ENCODE measurements around the gene ANKRD44. TPM values are rescaled to one million over a fixed set of nuclear protein-coding genes. Genes with fewer than 3 reads are reported as not detected.

ANKRD44 gene
- total RNA-seq, 1 experiment from 2014 or later = 0.68 TPM

DNA sequence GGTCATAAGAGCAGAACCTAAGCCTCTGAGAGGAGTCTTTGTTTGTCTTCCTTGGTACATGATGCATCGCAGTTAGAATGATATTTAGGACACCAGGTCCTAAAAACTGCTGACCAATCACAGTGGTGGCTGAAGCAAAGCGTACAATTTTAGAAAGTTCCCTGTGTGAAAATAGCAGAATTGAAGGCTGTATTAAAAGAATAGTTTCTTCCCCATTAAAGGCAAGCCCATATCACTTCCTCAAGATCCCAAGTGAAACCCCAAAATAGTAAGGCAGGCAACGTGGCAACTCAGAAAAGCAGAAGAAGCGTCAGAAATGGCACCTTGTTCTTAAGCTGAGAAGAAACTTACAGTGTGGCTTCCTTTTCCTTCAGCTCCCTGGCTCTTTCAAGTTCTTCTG is 229.3 kb downstream of the ANKRD44 start:
- H3K27ac Mint-ChIP-seq = no peak overlapping the region
- H3K4me1 Mint-ChIP-seq = peaks cover 6% of the 10 kb centered on the region
- CTCF ChIA-PET = interaction anchor here (1.5 kb wide), 1 partner anchor 87 kb away, joined by 4 read pairs; no protein-coding TSS in a partner anchor
- no peak for DNase-seq (ENCODE audit: low spot score)
- TF ChIP-seq ETV6 (CRISPR knock-in tag; IDR thresholded peaks at IDR 0.05) (no peak), SMAD3 (CRISPR knock-in tag; IDR thresholded peaks at IDR 0.05; ENCODE audit: borderline replicate concordance) (no peak), PRRX2 (CRISPR knock-in tag; IDR thresholded peaks at IDR 0.05) (no peak), MXD4 (CRISPR knock-in tag; IDR thresholded peaks at IDR 0.05; ENCODE audit: borderline replicate concordance) (no peak), FOXP1 (CRISPR knock-in tag; IDR thresholded peaks at IDR 0.05; ENCODE audit: borderline replicate concordance) (no peak), STAT6 (CRISPR knock-in tag; conservative IDR thresholded peaks at IDR 0.05; ENCODE audit: low read depth) (no peak), CREB1 (CRISPR knock-in tag; IDR thresholded peaks at IDR 0.05) (no peak), JAZF1 (CRISPR knock-in tag; IDR thresholded peaks at IDR 0.05) (no peak), ATF1 (CRISPR knock-in tag; IDR thresholded peaks at IDR 0.05) (no peak), NR2C2 (CRISPR knock-in tag; IDR thresholded peaks at IDR 0.05) (no peak), GABPB1 (CRISPR knock-in tag; IDR thresholded peaks at IDR 0.05) (no peak), ZNF281 (CRISPR knock-in tag; IDR thresholded peaks at IDR 0.05) (no peak), ZNF532 (CRISPR knock-in tag; IDR thresholded peaks at IDR 0.05; ENCODE audit: borderline replicate concordance) (no peak), ZNF138 (CRISPR knock-in tag; conservative IDR thresholded peaks at IDR 0.05) (no peak), SP1 (CRISPR knock-in tag; conservative IDR thresholded peaks at IDR 0.05) (no peak)
- TF ChIP-seq, protein P1, sequence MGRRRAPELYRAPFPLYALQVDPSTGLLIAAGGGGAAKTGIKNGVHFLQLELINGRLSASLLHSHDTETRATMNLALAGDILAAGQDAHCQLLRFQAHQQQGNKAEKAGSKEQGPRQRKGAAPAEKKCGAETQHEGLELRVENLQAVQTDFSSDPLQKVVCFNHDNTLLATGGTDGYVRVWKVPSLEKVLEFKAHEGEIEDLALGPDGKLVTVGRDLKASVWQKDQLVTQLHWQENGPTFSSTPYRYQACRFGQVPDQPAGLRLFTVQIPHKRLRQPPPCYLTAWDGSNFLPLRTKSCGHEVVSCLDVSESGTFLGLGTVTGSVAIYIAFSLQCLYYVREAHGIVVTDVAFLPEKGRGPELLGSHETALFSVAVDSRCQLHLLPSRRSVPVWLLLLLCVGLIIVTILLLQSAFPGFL (CRISPR knock-in tag; IDR thresholded peaks at IDR 0.05; ENCODE audit: borderline replicate concordance) = no peak
- no peak overlapping the region for H3K4me3 Mint-ChIP-seq
- no peaks in the 10 kb centered on the region; the same call in 1 of the 2 replicates for H3K27me3 Mint-ChIP-seq (ENCODE audit: low read depth)
- H3K36me3 Mint-ChIP-seq = no peaks in the 10 kb centered on the region
- peaks cover 7% of the 10 kb centered on the region for H3K9me3 Mint-ChIP-seq
- POLR2A ChIA-PET = interaction anchor here (0.5 to 1.6 kb wide), 2 partner anchors 17 to 707 kb away, joined by 3 to 4 read pairs; no protein-coding TSS in a partner anchor
- ATAC-seq = no peak
